Karpas-422 (cell line): ENCODE results near the gene MBIP. TPM values are rescaled to one million over a fixed set of nuclear protein-coding genes. Genes with fewer than 3 reads are reported as not detected.

Source experiments
- DNase-seq: peaks from one replicate; pipeline ENCODE4 v3.0.0-alpha.2; 2015
- H2AFZ ChIP-seq: fragments of 200-600 bp; sonication (generic); 2 replicates; pipeline ENCODE4 v1.6.1; 2014; ENCODE audit warnings: antibody characterized with exemption, low read length, mixed read lengths
- H3K27ac ChIP-seq: fragments of 200-600 bp; sonication (generic); 2 replicates; pipeline ENCODE4 v1.5.1; 2014; ENCODE audit warnings: mild to moderate bottlenecking, low read length, moderate library complexity
- H3K27me3 ChIP-seq: fragments of 200-600 bp; sonication (generic); 2 replicates; pipeline ENCODE4 v1.6.1; 2014; ENCODE audit warnings: low read length, mixed read lengths
- H3K36me3 ChIP-seq: fragments of 200-600 bp; sonication (generic); 2 replicates; pipeline ENCODE4 v1.6.1; 2014; ENCODE audit warnings: low read length, mixed read lengths; ENCODE audit not compliant: insufficient read depth
- H3K4me1 ChIP-seq: fragments of 200-600 bp; sonication (generic); 2 replicates; pipeline ENCODE4 v1.6.1; 2014; ENCODE audit warnings: mild to moderate bottlenecking, low read length, mixed read lengths
- H3K4me2 ChIP-seq: fragments of 200-600 bp; sonication (generic); 2 replicates; pipeline ENCODE4 v1.6.1; 2014; ENCODE audit warnings: low read length, low read depth, mild to moderate bottlenecking; ENCODE audit not compliant: poor library complexity, severe bottlenecking
- H3K4me3 ChIP-seq: fragments of 200-600 bp; sonication (generic); 2 replicates; pipeline ENCODE4 v1.5.1; 2014; ENCODE audit warnings: mild to moderate bottlenecking, antibody characterized with exemption, low read length, mixed read lengths
- H3K79me2 ChIP-seq: fragments of 200-600 bp; sonication (generic); 2 replicates; pipeline ENCODE4 v1.6.1; 2014; ENCODE audit warnings: mild to moderate bottlenecking, low read length, mixed read lengths
- H3K9ac ChIP-seq: fragments of 200-600 bp; sonication (generic); 2 replicates; pipeline ENCODE4 v1.6.0; 2014; ENCODE audit warnings: low read length
- H3K9me2 ChIP-seq: fragments of 200-600 bp; sonication (generic), shearing (Covaris generic); replicated peaks from 2 replicates; pipeline ENCODE4 v1.6.0; 2014; ENCODE audit warnings: mild to moderate bottlenecking, low read length, moderate library complexity; ENCODE audit not compliant: insufficient read depth
- H3K9me3 ChIP-seq: fragments of 300-700, 200-600 bp; sonication (generic); 2 replicates; pipeline ENCODE4 v1.6.1; 2014; ENCODE audit warnings: low read length, mixed read lengths
- H4K20me1 ChIP-seq: fragments of 200-600 bp; sonication (generic); 2 replicates; pipeline ENCODE4 v1.6.1; 2014; ENCODE audit warnings: mild to moderate bottlenecking, antibody characterized with exemption, low read length, low read depth; ENCODE audit not compliant: insufficient read depth
- total RNA-seq: library from RNA; depleted of rRNA; stranded (reverse); fragments of >200 nt; shearing (Covaris generic); gene quantifications from 2 replicates; pipeline ENCODE4 v1.2.3, GENCODE V29; 2014; ENCODE audit warnings: low replicate concordance

Gene MBIP
- total RNA-seq, 1 experiment from 2014 or later, result 49.7 TPM

DNA sequence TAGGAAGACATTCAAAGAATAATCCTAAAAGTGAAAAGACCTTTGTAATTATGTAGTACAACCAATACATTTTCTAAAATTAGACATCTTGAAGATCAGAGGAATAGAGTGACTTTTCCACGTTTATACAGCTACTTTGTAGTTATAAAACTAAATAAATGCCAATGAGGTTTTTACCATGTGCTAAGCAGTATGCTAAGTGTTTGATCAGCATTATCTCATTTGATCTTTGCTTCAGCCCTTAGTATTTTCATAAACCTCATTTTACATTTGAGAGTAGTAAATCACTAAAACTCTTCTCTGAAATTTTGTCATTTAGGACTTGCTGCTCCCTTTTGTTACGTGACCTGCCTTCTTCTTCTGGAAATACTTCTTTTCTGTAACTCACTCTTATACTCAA lies 13.6 kb downstream of the MBIP start:
- DNase-seq, result no peak
- H3K27ac ChIP-seq, result no peak overlapping the region
- H3K27me3 ChIP-seq, result no peaks in the 10 kb centered on the region
- no peaks in the 10 kb centered on the region for H3K9me3 ChIP-seq
- H3K79me2 ChIP-seq, result peaks cover 22% of the 10 kb centered on the region
- no peak overlapping the region for H3K4me2 ChIP-seq
- H3K4me3 ChIP-seq, result no peak overlapping the region
- no peak overlapping the region for H3K9ac ChIP-seq
- H3K36me3 ChIP-seq, result peaks cover 88% of the 10 kb centered on the region
- H4K20me1 ChIP-seq, result no peaks in the 10 kb centered on the region
- no peaks in the 10 kb centered on the region for H3K9me2 ChIP-seq
- H3K4me1 ChIP-seq, result no peaks in the 10 kb centered on the region
- H2AFZ ChIP-seq, result no peak overlapping the region

DNA sequence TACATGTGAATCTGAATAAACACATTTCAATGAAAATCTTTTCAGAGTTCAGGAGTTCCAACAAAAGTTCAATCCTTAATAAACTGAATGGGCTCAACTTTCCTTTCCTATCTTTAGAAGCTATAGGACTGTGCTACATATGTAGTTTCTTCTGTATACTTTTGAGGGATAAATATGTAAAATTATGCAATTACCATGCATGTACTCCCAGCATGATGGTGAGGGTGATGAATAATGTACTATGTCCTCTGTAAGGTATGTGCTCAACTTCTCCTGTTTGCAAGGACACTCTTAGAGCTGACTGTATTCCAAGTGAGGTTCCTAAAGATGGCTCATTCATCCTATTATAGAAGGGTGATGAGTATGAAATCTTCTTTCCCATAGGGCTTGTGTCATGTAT lies 15.5 kb downstream of the MBIP start:
- Histone ChIP-seq H3K27me3 (no peaks in the 10 kb centered on the region), H3K4me3 (no peak overlapping the region), H3K4me1 (no peaks in the 10 kb centered on the region), H3K4me2 (no peak overlapping the region), H3K27ac (no peak overlapping the region), H3K9me2 (no peaks in the 10 kb centered on the region), H2AFZ (no peak overlapping the region), H3K79me2 (peaks cover 12% of the 10 kb centered on the region), H3K36me3 (peaks cover 87% of the 10 kb centered on the region), H3K9ac (no peak overlapping the region), H3K9me3 (no peaks in the 10 kb centered on the region), H4K20me1 (no peaks in the 10 kb centered on the region)
- no peak for DNase-seq

DNA sequence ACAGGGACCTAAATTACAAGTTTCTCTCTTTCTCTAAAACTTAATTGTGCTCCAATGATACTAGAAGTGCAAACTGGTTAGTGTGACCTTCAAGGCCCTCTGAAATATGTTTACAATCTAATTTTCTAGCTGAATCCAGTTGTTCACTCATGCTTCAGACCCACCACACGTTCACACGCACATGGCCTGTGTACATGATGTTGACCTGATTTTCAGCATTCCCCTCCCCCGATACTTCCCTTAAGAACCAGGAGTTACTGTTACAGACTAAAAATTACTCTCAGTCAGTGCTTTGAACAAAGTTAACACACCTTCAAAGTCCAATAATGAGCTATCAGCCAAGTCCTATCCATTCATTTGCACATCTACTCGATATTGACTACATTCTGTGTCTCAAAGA lies 16.5 kb downstream of the MBIP start:
- H3K4me3 ChIP-seq, result no peak overlapping the region

DNA sequence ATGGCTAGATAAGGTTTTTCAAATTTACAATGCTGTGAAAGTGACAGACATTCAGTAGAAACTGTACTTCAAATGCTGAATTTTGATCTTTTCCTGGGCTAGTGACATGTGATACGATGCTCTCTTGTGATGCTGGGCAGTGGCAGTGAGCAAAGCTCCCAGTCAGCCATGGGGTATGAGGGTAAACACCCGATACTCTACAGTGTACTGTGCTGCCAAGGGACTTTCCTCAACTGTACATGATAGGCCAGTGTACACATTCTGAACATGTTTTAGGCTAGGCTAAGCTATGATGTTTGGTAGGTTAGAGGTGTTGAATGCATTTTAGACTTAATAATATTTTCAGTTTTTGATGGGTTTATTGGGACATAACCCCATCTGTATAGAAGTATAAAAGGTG lies 17.6 kb downstream of the MBIP start:
- H3K4me3 ChIP-seq, result no peak overlapping the region
- no peaks in the 10 kb centered on the region for H3K27me3 ChIP-seq
- H4K20me1 ChIP-seq, result no peaks in the 10 kb centered on the region
- H3K9me2 ChIP-seq, result no peaks in the 10 kb centered on the region
- no peak overlapping the region for H3K4me2 ChIP-seq
- no peak overlapping the region for H3K27ac ChIP-seq
- no peaks in the 10 kb centered on the region for H3K9me3 ChIP-seq
- no peaks in the 10 kb centered on the region for H3K4me1 ChIP-seq
- peaks cover 3% of the 10 kb centered on the region; the same call in 1 of the 2 replicates for H3K79me2 ChIP-seq
- no peak overlapping the region for H3K9ac ChIP-seq
- no peak for DNase-seq
- H2AFZ ChIP-seq, result no peak overlapping the region
- peaks cover 88% of the 10 kb centered on the region for H3K36me3 ChIP-seq

More for the DNA sequence above, 16.5 kb downstream of the MBIP start:
- Histone ChIP-seq H3K79me2 (peaks cover 9% of the 10 kb centered on the region), H3K4me2 (no peak overlapping the region), H3K27me3 (no peaks in the 10 kb centered on the region), H4K20me1 (no peaks in the 10 kb centered on the region), H3K36me3 (peaks cover 88% of the 10 kb centered on the region), H3K4me1 (no peaks in the 10 kb centered on the region), H3K9me2 (no peaks in the 10 kb centered on the region), H3K27ac (no peak overlapping the region), H2AFZ (no peak overlapping the region), H3K9me3 (no peaks in the 10 kb centered on the region), H3K9ac (no peak overlapping the region)
- no peak for DNase-seq

DNA sequence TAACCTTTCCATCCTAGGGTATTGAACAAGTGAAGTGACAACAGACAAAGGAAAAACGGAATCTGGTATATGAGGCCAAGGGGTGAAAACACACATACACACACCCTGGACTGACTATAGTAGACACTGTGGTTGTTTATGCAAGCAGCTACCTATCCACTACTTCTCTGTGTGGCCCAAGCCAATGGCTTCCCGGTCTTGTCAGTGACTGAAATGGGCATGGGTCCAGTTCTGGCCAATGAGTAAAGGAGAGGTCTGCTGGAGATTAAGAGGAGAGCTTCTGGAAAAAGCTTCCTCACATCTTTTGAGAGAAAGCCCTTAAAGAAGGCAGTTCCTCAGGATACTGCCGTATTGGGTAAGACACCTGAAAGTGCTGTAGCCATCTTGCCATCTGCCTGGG lies 19.3 kb downstream of the MBIP start:
- Histone ChIP-seq H3K36me3 (peaks cover 91% of the 10 kb centered on the region), H3K4me2 (no peak overlapping the region), H3K79me2 (peaks cover 3% of the 10 kb centered on the region; the same call in 1 of the 2 replicates), H3K9ac (no peak overlapping the region), H2AFZ (no peak overlapping the region), H3K27ac (no peak overlapping the region), H4K20me1 (no peaks in the 10 kb centered on the region), H3K4me1 (no peaks in the 10 kb centered on the region), H3K9me2 (no peaks in the 10 kb centered on the region), H3K27me3 (no peaks in the 10 kb centered on the region), H3K4me3 (no peak overlapping the region), H3K9me3 (no peaks in the 10 kb centered on the region)
- no peak for DNase-seq

DNA sequence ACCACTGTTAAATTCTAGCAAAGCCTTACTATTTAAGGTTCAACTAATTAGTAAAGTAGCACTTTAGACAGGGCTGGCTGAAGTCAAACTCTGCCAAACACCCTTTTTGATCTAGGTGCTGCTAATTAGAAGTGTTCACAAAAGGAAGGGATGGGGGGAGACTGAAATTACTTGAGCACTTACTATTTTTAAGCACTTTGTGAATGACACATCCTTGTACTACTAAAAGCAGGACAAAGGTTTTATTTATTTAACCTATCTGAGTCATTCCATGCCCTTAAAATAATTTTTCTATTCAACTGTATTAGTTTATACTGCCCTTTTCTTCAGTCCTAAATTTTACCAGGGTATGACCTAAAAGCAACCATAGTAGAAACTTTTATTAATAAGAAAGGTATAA lies 20.1 kb downstream of the MBIP start:
- no peak overlapping the region for H3K4me2 ChIP-seq
- H4K20me1 ChIP-seq, result no peaks in the 10 kb centered on the region
- no peaks in the 10 kb centered on the region for H3K9me3 ChIP-seq
- no peak for DNase-seq
- H3K9ac ChIP-seq, result no peak overlapping the region
- no peaks in the 10 kb centered on the region for H3K27me3 ChIP-seq
- peaks cover 85% of the 10 kb centered on the region for H3K36me3 ChIP-seq
- no peak overlapping the region for H2AFZ ChIP-seq
- H3K4me3 ChIP-seq, result no peak overlapping the region
- H3K9me2 ChIP-seq, result no peaks in the 10 kb centered on the region
- no peak overlapping the region for H3K27ac ChIP-seq
- no peaks in the 10 kb centered on the region for H3K4me1 ChIP-seq
- no peaks in the 10 kb centered on the region; the same call in 1 of the 2 replicates for H3K79me2 ChIP-seq

DNA sequence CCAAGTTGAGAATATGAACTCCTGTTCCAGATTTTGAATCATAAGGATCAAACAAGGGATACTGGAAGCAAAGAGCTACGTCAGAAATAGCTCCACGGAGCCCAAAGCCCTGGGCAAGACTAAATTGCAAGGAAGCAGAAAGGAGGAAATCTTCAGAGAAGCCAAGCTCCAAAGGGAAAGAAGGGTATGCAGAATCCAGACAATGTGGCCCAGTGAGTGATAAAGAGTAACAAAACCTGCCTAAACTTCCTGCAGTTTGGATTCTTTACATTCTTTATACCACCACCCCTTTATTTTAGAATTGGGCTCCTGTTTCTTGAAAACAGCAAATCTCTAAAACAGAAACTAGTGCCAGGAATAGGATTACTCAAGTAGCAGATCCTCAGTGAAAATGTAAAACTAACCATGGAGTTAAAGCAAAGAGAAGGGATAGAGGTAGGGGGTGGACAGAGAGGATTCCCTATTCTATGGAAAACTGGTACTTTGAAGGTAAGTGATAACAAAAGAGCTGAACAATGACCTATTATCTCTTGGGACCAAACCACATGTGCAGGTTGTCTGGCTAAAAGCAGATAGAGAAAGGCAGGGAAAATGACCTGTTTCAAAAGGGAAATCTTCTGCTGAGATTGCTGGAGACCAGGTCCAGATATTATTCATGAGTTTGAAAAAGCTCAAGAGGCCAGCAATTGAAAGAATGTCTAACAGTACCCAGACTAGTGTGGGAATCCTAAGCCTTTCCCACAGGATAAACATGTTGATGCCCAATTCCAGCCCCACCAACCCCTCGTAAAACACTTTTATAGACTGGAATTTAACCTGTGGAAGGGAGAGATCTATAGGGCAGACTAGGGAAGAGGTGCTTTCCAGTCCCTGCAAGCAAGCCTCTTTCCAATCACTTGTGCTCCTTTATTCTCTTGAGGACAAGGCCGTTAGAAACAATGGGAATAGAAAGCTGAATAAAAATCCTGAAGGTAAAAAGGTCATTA lies 24.5 kb downstream of the MBIP start:
- H3K4me2 ChIP-seq, result no peak overlapping the region
- H4K20me1 ChIP-seq, result no peaks in the 10 kb centered on the region
- no peak overlapping the region for H2AFZ ChIP-seq
- H3K79me2 ChIP-seq, result no peaks in the 10 kb centered on the region
- no peaks in the 10 kb centered on the region for H3K27me3 ChIP-seq
- no peaks in the 10 kb centered on the region for H3K9me2 ChIP-seq
- peaks cover 53% of the 10 kb centered on the region for H3K36me3 ChIP-seq
- H3K9me3 ChIP-seq, result no peaks in the 10 kb centered on the region
- H3K27ac ChIP-seq, result no peak overlapping the region
- H3K9ac ChIP-seq, result no peak overlapping the region
- H3K4me1 ChIP-seq, result no peaks in the 10 kb centered on the region
- H3K4me3 ChIP-seq, result no peak overlapping the region
- DNase-seq, result no peak

DNA sequence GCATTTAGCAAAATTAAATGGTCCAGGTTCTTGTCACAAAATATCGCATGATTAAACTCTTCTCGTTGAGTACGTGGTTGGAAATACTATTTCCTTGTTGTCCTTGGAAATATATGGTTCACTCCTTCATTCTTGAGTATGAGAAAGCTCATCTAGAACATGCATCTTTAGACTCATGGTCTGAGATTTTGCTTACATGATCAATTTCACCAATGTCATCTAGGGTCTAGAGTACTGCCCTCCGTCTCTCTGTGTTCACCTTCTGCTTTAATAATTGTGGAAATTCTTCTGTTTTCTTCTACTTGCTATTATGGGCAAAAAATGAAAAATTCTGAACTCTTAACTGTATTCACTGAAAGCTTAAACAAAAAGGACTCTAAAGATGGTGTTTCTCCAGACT lies 25.9 kb downstream of the MBIP start:
- H3K9ac ChIP-seq, result no peak overlapping the region
- H3K4me2 ChIP-seq, result no peak overlapping the region
- no peak overlapping the region for H3K4me3 ChIP-seq
- no peaks in the 10 kb centered on the region for H4K20me1 ChIP-seq
- H3K79me2 ChIP-seq, result no peaks in the 10 kb centered on the region
- H3K36me3 ChIP-seq, result peaks cover 41% of the 10 kb centered on the region
- no peak overlapping the region for H2AFZ ChIP-seq
- no peaks in the 10 kb centered on the region for H3K9me2 ChIP-seq
- DNase-seq, result no peak
- H3K9me3 ChIP-seq, result no peaks in the 10 kb centered on the region
- H3K27ac ChIP-seq, result no peak overlapping the region
- no peaks in the 10 kb centered on the region for H3K27me3 ChIP-seq
- H3K4me1 ChIP-seq, result no peaks in the 10 kb centered on the region
